HG02884 (cell line): ENCODE data around the gene PRKCA.

Experiments
- ATAC-seq: cut with Tn5 transposase; IDR thresholded peaks from one replicate; pipeline ENCODE4 v1.9.1; 2021; ENCODE audit warnings: mild to moderate bottlenecking, moderate library complexity; ENCODE audit not compliant: unreplicated experiment

PRKCA gene

GRCh38 chr17:66817750-66818149 lies 515.3 kb downstream of the PRKCA start:
- no peak for ATAC-seq

GRCh38 chr17:66819466-66819865 lies 517.1 kb downstream of the PRKCA start:
- no peak for ATAC-seq

GRCh38 chr17:66822009-66822408 lies 519.6 kb downstream of the PRKCA start:
- no peak for ATAC-seq

- ATAC-seq, result no peak
Observed at GRCh38 chr17:66826856-66827255, 524.4 kb downstream of the PRKCA start.

GRCh38 chr17:66829386-66829864 lies 527.0 kb downstream of the PRKCA start:
- no peak for ATAC-seq

GRCh38 chr17:66829883-66830282 lies 527.5 kb downstream of the PRKCA start:
- ATAC-seq, result no peak

GRCh38 chr17:66830451-66830850 lies 528.0 kb downstream of the PRKCA start:
- no peak for ATAC-seq

- no peak for ATAC-seq
Observed at GRCh38 chr17:66831383-66832210, 529.2 kb downstream of the PRKCA start.

- ATAC-seq, result no peak
Observed at GRCh38 chr17:66833201-66833600, 530.8 kb downstream of the PRKCA start.

- ATAC-seq, result no peak
Observed at GRCh38 chr17:66834426-66834918, 532.1 kb downstream of the PRKCA start.

GRCh38 chr17:66834919-66835454 lies 532.6 kb downstream of the PRKCA start, which contains the start of gene CACNG5:
TSS of gene CACNG5 (plus strand) at chr17:66835117. CDS start at chr17:66877333, 42,216 bp downstream.
- ATAC-seq, result no peak

- ATAC-seq, result no peak
Observed at GRCh38 chr17:66835476-66835875, 533.1 kb downstream of the PRKCA start.

- ATAC-seq, result no peak
Observed at GRCh38 chr17:66836063-66837005, 533.9 kb downstream of the PRKCA start.

GRCh38 chr17:66837226-66837625 lies 534.8 kb downstream of the PRKCA start:
- no peak for ATAC-seq

GRCh38 chr17:66837885-66838665 lies 535.7 kb downstream of the PRKCA start:
- no peak for ATAC-seq

- no peak for ATAC-seq
Observed at GRCh38 chr17:66839616-66840015, 537.2 kb downstream of the PRKCA start.

GRCh38 chr17:66840061-66840460 lies 537.6 kb downstream of the PRKCA start:
- ATAC-seq, result no peak

- ATAC-seq, result no peak
Observed at GRCh38 chr17:66841328-66841727, 538.9 kb downstream of the PRKCA start.

- no peak for ATAC-seq
Observed at GRCh38 chr17:66841744-66842143, 539.3 kb downstream of the PRKCA start.

- no peak for ATAC-seq
Observed at GRCh38 chr17:66842505-66842904, 540.1 kb downstream of the PRKCA start.
